Stomach (tissue), 9 donors: Measurements from ENCODE around the gene KLF16. TPM values are rescaled to one million over a fixed set of nuclear protein-coding genes. Genes with fewer than 3 reads are reported as not detected.

ENCODE experiments used
- DNase-seq, 2 donors: peaks; one replicate each; pipeline versions ENCODE4 v3.0.0 to v3.0.0-alpha.2; 2013 to 2019
- H3K27ac ChIP-seq, 5 donors: fragments of 200-600 bp in 4 of 5; sonication (generic) in 4 of 5; one replicate each; pipeline ENCODE4 v1.5.1; 2013 to 2019; ENCODE audit warnings: mild to moderate bottlenecking in 1 of 5, moderate library complexity in 1 of 5
- H3K27me3 ChIP-seq, 3 donors: fragments of 200-600 bp; sonication (generic); one replicate each; pipeline ENCODE4 v1.5.1; 2017 to 2019; ENCODE audit warnings: mixed run types in 1 of 3
- H3K36me3 ChIP-seq, 4 donors: fragments of 200-600 bp; sonication (generic); 1 replicate in 3 of 4; 2 replicates in 1 of 4; pipeline ENCODE4 v1.5.1; 2016 to 2019
- H3K4me1 ChIP-seq, 4 donors: fragments of 200-600 bp; sonication (generic); one replicate each; pipeline ENCODE4 v1.5.1; 2016 to 2019
- H3K4me3 ChIP-seq, 4 donors: fragments of 200-600 bp; sonication (generic) in 3 of 4; one replicate each; pipeline ENCODE4 v1.5.1; 2016 to 2019; ENCODE audit warnings: mild to moderate bottlenecking in 1 of 4
- H3K9me3 ChIP-seq, 4 donors: fragments of 200-600 bp; sonication (generic); one replicate each; pipeline ENCODE4 v1.5.1; 2016 to 2019
- CTCF ChIP-seq, 7 experiments: fragments of 450-650 bp in 4 of 7; fragments of 200-600 bp in 3 of 7; sonication (generic) in 3 of 7; IDR thresholded peaks; one replicate each; pipeline ENCODE4 v1.5.1; 2016 to 2019; ENCODE audit warnings: antibody characterized with exemption in 7 of 7, control low read depth in 2 of 7, mild to moderate bottlenecking in 1 of 7
- EP300 ChIP-seq: sonication (generic); formaldehyde crosslinking; IDR thresholded peaks from one replicate; pipeline ENCODE4 v1.6.1; 2017; ENCODE audit warnings: antibody characterized with exemption
- POLR2A ChIP-seq, 4 donors: fragments of 450-650 bp; IDR thresholded peaks; one replicate each; pipeline ENCODE4 v1.6.1; 2016; ENCODE audit warnings: antibody characterized with exemption in 4 of 4, control low read depth in 2 of 4, mild to moderate bottlenecking in 1 of 4, moderate library complexity in 1 of 4
- POLR2AphosphoS5 ChIP-seq, 3 donors: sonication (generic); formaldehyde crosslinking; IDR thresholded peaks; one replicate each; pipeline ENCODE4 v1.6.1; 2016; ENCODE audit warnings: antibody characterized with exemption in 3 of 3
- WGBS, 5 donors: extraction: QIAGEN DNeasy Blood & Tissue Kit in 3 of 5; methylation state at CpG; one replicate each; pipeline versions ENCODE4 v1.1.5 to v1.1.7; 2013 to 2018; 5-methylcytosine and 5-hydroxymethylcytosine counted together
- intact Hi-C: fragments of 100-400 bp; cut with DNase I; formaldehyde crosslinking; loops from one replicate; pipeline ENCODE4 v1.15.1; 2023; ENCODE audit warnings: low total_unique reads
- polyA plus RNA-seq, 3 donors: library from polyadenylated mRNA; stranded (reverse); fragments of 200-250 nt; gene quantifications; one replicate each; pipeline ENCODE4 v1.2.3, GENCODE V29; 2013
- total RNA-seq, 5 donors: library from RNA; depleted of rRNA; stranded (reverse); fragments of >200 nt; gene quantifications; one replicate each; pipeline versions ENCODE4 v1.1.0 to v1.2.3, GENCODE V29; 2014 to 2016
- donor health status: healthy with polysubstance abuse.
- donor health status: Bipolar disorder and iron deficiency.
- donor health status: healthy.

KLF16 gene
- total and polyA plus RNA-seq, 8 donors = 3.5 to 31.9 (median 7.6) TPM; not detected in 1

- peak overlapping the region in 4 of 5 donors; percentile 34 to 85 (median 61) for H3K27ac ChIP-seq
- peaks cover 0 to 10% (median 0%) of the 10 kb centered on the region in 3 donors for H3K27me3 ChIP-seq
- WGBS, 5 donors = 23 to 60% (median 30%) methylated on average over 9 to 27 of the region's 27 CpGs
- intact Hi-C loops = no loop called here
- peaks cover 63 to 81% (median 74%) of the 10 kb centered on the region in 4 donors for H3K4me1 ChIP-seq
- TF ChIP-seq POLR2AphosphoS5 (IDR thresholded peaks at IDR 0.05) (peak in 1 of 3 donors; percentile 78), CTCF (IDR thresholded peaks at IDR 0.05) (peak in 6 of 7 experiments; percentile 19 to 94 (median 91)), EP300 (no peak)
- no peaks in the 10 kb centered on the region for H3K9me3 ChIP-seq
- H3K4me3 ChIP-seq = peak overlapping the region in 1 of 4 donors; percentile 5
- DNase-seq = peak; percentile 90 to 93
- peaks cover 0 to 8% (median 2%) of the 10 kb centered on the region in 4 donors for H3K36me3 ChIP-seq
These were observed 9.9 kb downstream of the KLF16 start for GRCh38 chr19:1853295-1854038.

DNA sequence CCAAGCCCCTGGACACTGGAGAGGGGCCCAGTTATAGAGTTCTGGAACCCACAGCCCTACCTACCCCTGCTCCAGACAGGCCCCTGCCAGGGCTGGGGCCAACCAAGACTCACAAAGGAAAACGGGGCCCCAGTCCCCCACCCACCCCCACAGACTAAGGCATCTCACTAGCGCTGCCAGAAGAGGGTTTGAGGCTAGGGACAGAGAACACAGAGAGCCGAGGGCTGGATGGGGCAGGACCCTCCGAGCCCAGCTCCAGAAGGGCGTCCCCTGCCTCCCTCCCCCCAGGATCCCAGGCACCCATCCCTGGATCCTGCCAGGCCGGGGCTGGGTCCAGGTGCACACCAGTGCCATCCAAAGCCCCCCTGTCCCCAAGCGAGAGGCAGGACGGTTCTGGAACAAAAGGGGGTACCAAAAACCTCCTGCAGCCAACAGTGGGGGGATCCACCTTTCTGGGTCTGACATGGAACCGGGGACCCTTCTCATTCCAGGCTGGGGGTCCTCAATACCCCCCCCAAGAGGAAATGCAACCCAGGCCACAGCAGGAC is 10.7 kb downstream of the KLF16 start:
- Histone ChIP-seq H3K4me1 (peaks cover 57 to 75% (median 67%) of the 10 kb centered on the region in 4 donors), H3K36me3 (peaks cover 0 to 8% (median 2%) of the 10 kb centered on the region in 4 donors), H3K9me3 (no peaks in the 10 kb centered on the region), H3K4me3 (no peak overlapping the region), H3K27me3 (peaks cover 0 to 10% (median 0%) of the 10 kb centered on the region in 3 donors), H3K27ac (no peak overlapping the region)
- TF ChIP-seq POLR2AphosphoS5 (IDR thresholded peaks at IDR 0.05) (no peak), POLR2A (IDR thresholded peaks at IDR 0.05) (no peak), CTCF (IDR thresholded peaks at IDR 0.05) (no peak), EP300 (no peak)
- intact Hi-C loops = no loop called here
- no peak for DNase-seq
- 50 to 84% (median 68%) methylated on average over 5 to 9 of the region's 9 CpGs for WGBS, 5 donors

GRCh38 chr19:1851654-1852580 is 11.5 kb downstream of the KLF16 start:
- intact Hi-C loops = no loop called here
- Histone ChIP-seq H3K36me3 (peaks cover 0 to 8% (median 2%) of the 10 kb centered on the region in 4 donors), H3K4me3 (no peak overlapping the region), H3K4me1 (peaks cover 58 to 75% (median 67%) of the 10 kb centered on the region in 4 donors), H3K27me3 (peaks cover 0 to 10% (median 0%) of the 10 kb centered on the region in 3 donors), H3K9me3 (no peaks in the 10 kb centered on the region), H3K27ac (no peak overlapping the region)
- WGBS, 5 donors = 35 to 50% (median 45%) methylated on average over 42 to 66 of the region's 66 CpGs
- TF ChIP-seq POLR2AphosphoS5 (IDR thresholded peaks at IDR 0.05) (no peak), CTCF (IDR thresholded peaks at IDR 0.05) (no peak), EP300 (no peak)
- DNase-seq = peak in 1 of 2 donors; percentile 90
